Upper lobe of right lung (tissue), 1 donor: ENCODE results near the gene PGBD5. TPM values are rescaled to one million over a fixed set of nuclear protein-coding genes. Genes with fewer than 3 reads are reported as not detected.

ENCODE experiments used
- ATAC-seq: fragments of 200-7000 bp; cut with Tn5 transposase; one replicate; pipeline ENCODE4 v1.9.1; 2020; ENCODE audit warnings: mild to moderate bottlenecking, moderate library complexity
- DNase-seq: peaks from one replicate; pipeline ENCODE4 v3.0.0-alpha.2; 2020
- H3K27ac ChIP-seq: fragments of 200-600 bp; one replicate; pipeline ENCODE4 v1.8.0; 2022
- H3K27me3 ChIP-seq: fragments of 200-600 bp; one replicate; pipeline ENCODE4 v1.8.0; 2022; ENCODE audit warnings: mild to moderate bottlenecking
- H3K36me3 ChIP-seq: fragments of 200-600 bp; one replicate; pipeline ENCODE4 v1.8.0; 2022
- H3K4me1 ChIP-seq: fragments of 200-600 bp; one replicate; pipeline ENCODE4 v1.8.0; 2022
- H3K4me3 ChIP-seq: fragments of 200-600 bp; one replicate; pipeline ENCODE4 v1.8.0; 2022; ENCODE audit warnings: mild to moderate bottlenecking
- H3K9me3 ChIP-seq: fragments of 200-600 bp; one replicate; pipeline ENCODE4 v1.8.0; 2022
- CTCF ChIP-seq: fragments of 200-600 bp; IDR thresholded peaks from one replicate; pipeline ENCODE4 v1.8.0; 2022; ENCODE audit warnings: antibody characterized with exemption
- intact Hi-C: fragments of 100-400 bp; cut with DNase I; formaldehyde crosslinking; loops from one replicate; pipeline ENCODE4 v1.11.0; 2022
- total RNA-seq: library from RNA; stranded (reverse); fragmentation: NEBNext Ultra II Directional; extraction: Animal tissue kit (Norgen Biotek cat#: 25700); gene quantifications from one replicate; pipeline ENCODE4 v1.2.1, GENCODE V29; 2021
- donor health status: DM: no; HTN: yes; CAD: no; lungs with severe emphysema.

The PGBD5 gene
- total RNA-seq, 1 donor from 2014 or later: 5.1 TPM

- no peak for DNase-seq
- ATAC-seq: no peak
- no peak overlapping the region for H3K27ac ChIP-seq
- no peaks in the 10 kb centered on the region for H3K27me3 ChIP-seq
- H3K36me3 ChIP-seq: no peaks in the 10 kb centered on the region
- no peak for TF ChIP-seq CTCF
- no peaks in the 10 kb centered on the region for H3K9me3 ChIP-seq
- H3K4me3 ChIP-seq: no peak overlapping the region
- no peaks in the 10 kb centered on the region for H3K4me1 ChIP-seq
- intact Hi-C loops: no loop called here
Observed at GRCh38 chr1:230328342-230329015, 97.7 kb downstream of the PGBD5 start.

- Histone ChIP-seq H3K36me3 (no peaks in the 10 kb centered on the region), H3K4me1 (no peaks in the 10 kb centered on the region), H3K9me3 (no peaks in the 10 kb centered on the region), H3K4me3 (no peak overlapping the region), H3K27me3 (no peaks in the 10 kb centered on the region), H3K27ac (no peak overlapping the region)
- intact Hi-C loops: no loop called here
- ATAC-seq (no peak), DNase-seq (no peak)
- no peak for TF ChIP-seq CTCF
Observed at GRCh38 chr1:230327892-230328284, 98.2 kb downstream of the PGBD5 start.

- no peaks in the 10 kb centered on the region for H3K27me3 ChIP-seq
- no peak for ATAC-seq
- H3K4me1 ChIP-seq: no peaks in the 10 kb centered on the region
- H3K9me3 ChIP-seq: no peaks in the 10 kb centered on the region
- no peaks in the 10 kb centered on the region for H3K36me3 ChIP-seq
- no peak overlapping the region for H3K27ac ChIP-seq
- intact Hi-C loops: no loop called here
- no peak overlapping the region for H3K4me3 ChIP-seq
- TF ChIP-seq CTCF: no peak
- no peak for DNase-seq
Observed at GRCh38 chr1:230326971-230327891, 98.9 kb downstream of the PGBD5 start.

- intact Hi-C loops: no loop called here
- no peak for TF ChIP-seq CTCF
- DNase-seq (no peak), ATAC-seq (no peak)
- no peak overlapping the region for H3K4me3 ChIP-seq
- no peaks in the 10 kb centered on the region for H3K9me3 ChIP-seq
- H3K27me3 ChIP-seq: no peaks in the 10 kb centered on the region
- H3K27ac ChIP-seq: no peak overlapping the region
- H3K4me1 ChIP-seq: no peaks in the 10 kb centered on the region
- H3K36me3 ChIP-seq: no peaks in the 10 kb centered on the region
Observed at GRCh38 chr1:230323686-230324085, 102.4 kb downstream of the PGBD5 start.

GRCh38 chr1:230322967-230323547 is 103.1 kb downstream of the PGBD5 start:
- intact Hi-C loops: no loop called here
- DNase-seq: no peak
- no peak overlapping the region for H3K4me3 ChIP-seq
- no peaks in the 10 kb centered on the region for H3K4me1 ChIP-seq
- no peaks in the 10 kb centered on the region for H3K9me3 ChIP-seq
- H3K36me3 ChIP-seq: no peaks in the 10 kb centered on the region
- no peak for TF ChIP-seq CTCF
- H3K27ac ChIP-seq: no peak overlapping the region
- no peak for ATAC-seq
- no peaks in the 10 kb centered on the region for H3K27me3 ChIP-seq
